SU-DHL-6 (cell line): ENCODE data around the gene RANBP9.

ENCODE experiments used
- H2AFZ ChIP-seq: fragments of 200-600 bp; sonication (generic); 2 replicates; pipeline ENCODE4 v1.6.1; 2014; ENCODE audit warnings: low read depth, mild to moderate bottlenecking, moderate library complexity, mixed read lengths, antibody characterized with exemption, low read length; ENCODE audit not compliant: severe bottlenecking
- H3F3A ChIP-seq: fragments of 200-600 bp; shearing (Covaris generic); 2 replicates; pipeline ENCODE4 v1.6.0; 2016; ENCODE audit warnings: antibody characterized with exemption, mild to moderate bottlenecking; ENCODE audit not compliant: insufficient read depth
- H3K27ac ChIP-seq: fragments of 200-600 bp; sonication (generic); 2 replicates; pipeline ENCODE4 v1.5.1; 2016; ENCODE audit warnings: low read depth, mild to moderate bottlenecking, low read length, moderate library complexity, mixed read lengths
- H3K27me3 ChIP-seq: fragments of 200-600 bp; sonication (generic), shearing (Covaris generic); 2 replicates; pipeline ENCODE4 v1.6.0; 2014; ENCODE audit warnings: mild to moderate bottlenecking, low read length
- H3K36me3 ChIP-seq: fragments of 200-600 bp; sonication (generic); 2 replicates; pipeline ENCODE4 v1.6.1; 2014; ENCODE audit warnings: mild to moderate bottlenecking, low read length, mixed read lengths
- H3K4me2 ChIP-seq: fragments of 300-600, 200-600 bp; shearing (Covaris generic), sonication (generic); 2 replicates; pipeline ENCODE4 v1.6.0; 2014; ENCODE audit warnings: low read length, low read depth, mild to moderate bottlenecking; ENCODE audit not compliant: poor library complexity, severe bottlenecking
- H3K4me3 ChIP-seq: fragments of 200-600 bp; sonication (generic); 2 replicates; pipeline ENCODE4 v1.5.1; 2014; ENCODE audit warnings: antibody characterized with exemption, low read length, mild to moderate bottlenecking, mixed read lengths; ENCODE audit not compliant: insufficient read depth, poor library complexity, severe bottlenecking
- H3K79me2 ChIP-seq: fragments of 200-600 bp; sonication (generic); 2 replicates; pipeline ENCODE4 v1.6.1; 2014; ENCODE audit warnings: mild to moderate bottlenecking, low read length, moderate library complexity; ENCODE audit not compliant: insufficient read depth
- H3K9ac ChIP-seq: fragments of 200-600 bp; sonication (generic); 2 replicates; pipeline ENCODE4 v1.7.0; 2014; ENCODE audit warnings: mild to moderate bottlenecking, low read length
- H3K9me2 ChIP-seq: fragments of 200-600 bp; sonication (generic); replicated peaks from 2 replicates; pipeline ENCODE4 v1.6.1; 2014; ENCODE audit warnings: low read length; ENCODE audit not compliant: insufficient read depth
- H3K9me3 ChIP-seq: fragments of 200-600 bp; sonication (generic); 2 replicates; pipeline ENCODE4 v1.6.1; 2014; ENCODE audit warnings: low read length, mixed read lengths; ENCODE audit not compliant: insufficient read depth
- H4K20me1 ChIP-seq: fragments of 200-600 bp; sonication (generic); 2 replicates; pipeline ENCODE4 v1.6.1; 2014; ENCODE audit warnings: low read depth, mild to moderate bottlenecking, antibody characterized with exemption, low read length, moderate library complexity, mixed read lengths
- EZH2phosphoT487 ChIP-seq: fragments of 200-600 bp; sonication (generic), shearing (Covaris generic); conservative IDR thresholded peaks from 2 replicates; pipeline ENCODE4 v1.6.1; 2018; ENCODE audit warnings: mild to moderate bottlenecking, antibody characterized with exemption, low read length, moderate library complexity, mixed read lengths
- TF ChIP-seq, protein P1 (sequence below): fragments of 200-600 bp; sonication (generic); IDR thresholded peaks from one replicate; pipeline ENCODE4 v1.5.1; 2017; ENCODE audit warnings: antibody characterized with exemption, mild to moderate bottlenecking, low read length, moderate library complexity; ENCODE audit not compliant: insufficient read depth, poor library complexity, severe bottlenecking

The RANBP9 gene

DNA sequence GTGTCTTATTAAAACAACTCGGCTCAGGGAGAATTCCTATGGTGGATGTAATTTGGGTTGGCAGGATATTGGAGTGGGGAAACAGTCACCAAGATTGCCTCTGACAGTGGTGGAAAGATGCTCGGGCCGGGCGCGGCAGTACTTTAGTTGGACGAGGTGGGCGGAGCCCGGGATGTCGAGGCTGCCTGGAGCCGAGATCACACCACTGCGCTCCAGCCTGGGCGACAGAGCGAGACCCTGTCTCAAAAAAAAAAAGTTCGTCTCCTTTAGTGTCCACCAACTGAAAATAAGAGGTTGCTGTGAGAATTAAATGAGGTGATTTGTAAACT, 95.9 kb downstream of the RANBP9 start:
- TF ChIP-seq EZH2phosphoT487 = no peak
- TF ChIP-seq, protein P1, sequence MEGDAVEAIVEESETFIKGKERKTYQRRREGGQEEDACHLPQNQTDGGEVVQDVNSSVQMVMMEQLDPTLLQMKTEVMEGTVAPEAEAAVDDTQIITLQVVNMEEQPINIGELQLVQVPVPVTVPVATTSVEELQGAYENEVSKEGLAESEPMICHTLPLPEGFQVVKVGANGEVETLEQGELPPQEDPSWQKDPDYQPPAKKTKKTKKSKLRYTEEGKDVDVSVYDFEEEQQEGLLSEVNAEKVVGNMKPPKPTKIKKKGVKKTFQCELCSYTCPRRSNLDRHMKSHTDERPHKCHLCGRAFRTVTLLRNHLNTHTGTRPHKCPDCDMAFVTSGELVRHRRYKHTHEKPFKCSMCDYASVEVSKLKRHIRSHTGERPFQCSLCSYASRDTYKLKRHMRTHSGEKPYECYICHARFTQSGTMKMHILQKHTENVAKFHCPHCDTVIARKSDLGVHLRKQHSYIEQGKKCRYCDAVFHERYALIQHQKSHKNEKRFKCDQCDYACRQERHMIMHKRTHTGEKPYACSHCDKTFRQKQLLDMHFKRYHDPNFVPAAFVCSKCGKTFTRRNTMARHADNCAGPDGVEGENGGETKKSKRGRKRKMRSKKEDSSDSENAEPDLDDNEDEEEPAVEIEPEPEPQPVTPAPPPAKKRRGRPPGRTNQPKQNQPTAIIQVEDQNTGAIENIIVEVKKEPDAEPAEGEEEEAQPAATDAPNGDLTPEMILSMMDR = no peak
- H2AFZ ChIP-seq = peak overlapping the region; percentile 6
- peaks cover 44% of the 10 kb centered on the region for H3F3A ChIP-seq
- no peaks in the 10 kb centered on the region for H3K27me3 ChIP-seq
- peak overlapping the region; percentile 74 for H3K9ac ChIP-seq
- H3K36me3 ChIP-seq = peaks cover 38% of the 10 kb centered on the region
- peaks cover 37% of the 10 kb centered on the region for H3K79me2 ChIP-seq
- H3K4me3 ChIP-seq = peak overlapping the region; percentile 77
- peaks cover 16% of the 10 kb centered on the region for H4K20me1 ChIP-seq
- H3K4me2 ChIP-seq = peak overlapping the region; percentile 67
- peak overlapping the region; percentile 36 for H3K27ac ChIP-seq
- no peaks in the 10 kb centered on the region for H3K9me2 ChIP-seq
- no peaks in the 10 kb centered on the region for H3K9me3 ChIP-seq

DNA sequence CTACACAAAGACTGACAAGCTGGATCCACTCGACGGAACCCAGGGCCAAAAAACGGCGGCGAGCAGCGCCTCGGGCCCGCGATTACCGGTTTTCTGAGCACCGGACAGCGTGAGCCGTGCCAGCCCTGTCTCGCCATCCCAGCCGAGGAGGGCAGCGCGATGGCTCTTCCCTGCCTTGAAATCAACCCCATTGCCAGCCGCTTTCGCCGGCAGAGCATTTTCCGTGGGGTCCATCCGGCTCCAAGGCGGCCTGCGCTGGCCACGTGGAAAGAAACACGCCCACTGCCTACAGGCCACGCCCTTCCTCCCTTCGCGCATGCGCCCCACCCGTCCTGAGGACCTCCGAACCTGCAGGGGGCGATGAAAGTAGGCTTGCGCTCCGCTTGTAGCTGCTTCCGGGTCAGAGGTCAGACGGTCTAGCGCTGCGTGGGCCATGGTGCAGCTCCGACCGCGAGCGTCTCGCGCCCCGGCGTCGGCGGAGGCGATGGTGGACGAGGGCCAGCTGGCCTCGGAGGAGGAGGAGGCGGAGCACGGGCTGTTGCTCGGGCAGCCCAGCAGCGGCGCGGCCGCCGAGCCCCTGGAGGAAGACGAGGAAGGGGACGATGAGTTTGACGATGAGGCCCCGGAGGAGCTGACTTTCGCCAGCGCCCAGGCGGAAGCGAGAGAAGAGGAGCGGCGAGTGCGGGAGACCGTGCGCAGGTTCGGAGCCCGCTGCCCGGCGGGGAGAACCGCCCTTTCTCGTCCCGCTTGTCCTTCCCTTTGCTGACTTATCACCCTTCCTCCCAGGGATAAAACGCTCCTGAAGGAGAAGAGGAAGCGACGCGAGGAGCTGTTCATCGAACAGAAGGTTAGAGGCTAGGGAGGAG, 96.5 kb downstream of the RANBP9 start, which contains the start of gene NOL7:
Gene NOL7, plus strand, starts transcription at position 410 of the 866 bp plus-strand sequence. Its CDS starts 24 bp downstream, at position 434.
- H3F3A ChIP-seq = peaks cover 41% of the 10 kb centered on the region
- peak within 1 kb of the TSS; percentile 77 for H3K4me3 ChIP-seq
- TF ChIP-seq EZH2phosphoT487 = no peak
- TF ChIP-seq, protein P1 = peak; percentile 97
- H3K9me2 ChIP-seq = no peaks in the 10 kb centered on the region
- H4K20me1 ChIP-seq = peaks cover 16% of the 10 kb centered on the region
- no peaks in the 10 kb centered on the region for H3K9me3 ChIP-seq
- peaks cover 37% of the 10 kb centered on the region for H3K79me2 ChIP-seq
- H2AFZ ChIP-seq = peak within 1 kb of the TSS; percentile 58
- peak within 1 kb of the TSS; percentile 67 for H3K4me2 ChIP-seq
- H3K36me3 ChIP-seq = peaks cover 32% of the 10 kb centered on the region
- H3K27me3 ChIP-seq = no peaks in the 10 kb centered on the region
- peak within 1 kb of the TSS; percentile 74 for H3K9ac ChIP-seq
- peak within 1 kb of the TSS; percentile 55 for H3K27ac ChIP-seq

DNA sequence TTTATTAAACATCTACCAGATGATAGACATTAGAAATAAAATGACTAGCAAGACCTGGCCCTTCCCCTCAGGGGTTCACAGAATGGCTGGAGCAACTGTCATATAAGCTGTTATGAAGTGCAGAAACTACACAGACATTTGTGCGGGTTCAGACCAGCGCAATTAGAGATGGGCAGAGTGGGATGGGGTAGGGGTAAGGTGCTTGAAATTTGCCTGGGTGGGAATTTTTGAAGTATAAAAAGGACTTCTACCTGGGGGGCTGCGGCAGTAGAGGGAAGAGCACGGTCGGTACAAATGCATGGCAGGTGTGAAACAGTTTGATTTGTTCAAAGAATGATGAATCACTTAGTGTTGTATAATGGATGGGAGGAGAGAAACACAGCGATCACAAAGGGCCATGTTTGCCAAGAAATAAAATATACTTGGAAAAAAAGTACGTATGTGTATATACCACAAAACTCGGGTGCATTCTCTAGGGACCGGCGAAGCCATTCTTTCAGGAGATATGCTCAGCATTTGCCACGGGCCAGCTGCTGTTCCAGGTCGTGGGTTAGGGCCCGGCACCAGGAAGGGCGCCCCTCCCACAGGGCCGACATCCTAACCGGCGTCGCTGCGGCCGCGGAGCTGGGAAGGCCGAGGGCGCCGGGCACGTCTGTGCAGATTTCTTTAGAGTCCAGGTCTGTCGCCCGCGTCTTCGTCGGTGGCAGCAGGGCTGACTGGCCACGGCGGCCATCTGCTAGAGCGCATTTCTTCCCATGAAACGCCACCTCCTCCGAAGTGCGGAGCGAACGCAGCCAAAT, 97.3 kb downstream of the RANBP9 start:
- peaks cover 38% of the 10 kb centered on the region for H3F3A ChIP-seq
- peak overlapping the region; percentile 74 for H3K9ac ChIP-seq
- H3K9me2 ChIP-seq = no peaks in the 10 kb centered on the region
- peak overlapping the region; percentile 67 for H3K4me2 ChIP-seq
- H3K79me2 ChIP-seq = peaks cover 37% of the 10 kb centered on the region
- no peaks in the 10 kb centered on the region for H3K9me3 ChIP-seq
- peak overlapping the region; percentile 58 for H2AFZ ChIP-seq
- peaks cover 16% of the 10 kb centered on the region for H4K20me1 ChIP-seq
- H3K27ac ChIP-seq = peak overlapping the region; percentile 55
- H3K36me3 ChIP-seq = peaks cover 26% of the 10 kb centered on the region
- TF ChIP-seq, protein P1 = no peak
- no peak for TF ChIP-seq EZH2phosphoT487
- no peaks in the 10 kb centered on the region for H3K27me3 ChIP-seq
- H3K4me3 ChIP-seq = peak overlapping the region; percentile 77
